SHP77 treated with DMSO at 0.1 percent for 48 hours (cell line): ENCODE data around the gene JAK1.
A peak's percentile ranks its signal among the peaks of the same experiment; 100 is the strongest.
"Not testable (repeated sequence)": the region's sequence is repeated elsewhere in the genome, so short reads cannot be mapped to it uniquely, and the experiment has no call there.

ENCODE experiments used
- DNase-seq: peaks from one replicate; lab custom pipeline; 2025; lab: John Stamatoyannopoulos, UW

Gene JAK1

GRCh38 chr1:64966158-64966971, at the start of gene JAK1:
Gene JAK1 (minus strand): TSS chr1:64966549. CDS start chr1:64886264, 80,285 bp downstream.
- peak; percentile 56 for DNase-seq

- DNase-seq: no peak
Observed at GRCh38 chr1:65014321-65014720, 48.0 kb upstream of the JAK1 start.

DNA sequence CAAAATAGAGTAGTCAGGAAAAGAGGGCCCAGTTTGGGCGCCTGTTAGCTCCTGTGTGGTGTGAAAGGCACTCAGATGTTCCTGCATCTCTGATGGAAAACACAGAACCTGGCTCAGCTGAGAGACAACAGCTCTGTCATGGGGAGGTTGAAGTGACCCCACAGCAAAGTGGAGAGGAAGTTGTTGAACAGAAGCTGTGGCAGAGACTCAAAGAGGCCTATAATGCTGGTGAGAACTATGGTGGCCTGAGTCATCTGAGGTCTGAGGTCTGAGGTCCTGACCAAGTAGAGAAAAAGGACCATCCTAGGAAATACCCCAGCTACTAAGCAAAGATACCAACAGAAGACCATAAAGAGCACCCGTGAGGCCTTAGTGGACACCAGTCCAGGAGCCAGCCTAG, 45.6 kb upstream of the JAK1 start:
- no peak for DNase-seq

DNA sequence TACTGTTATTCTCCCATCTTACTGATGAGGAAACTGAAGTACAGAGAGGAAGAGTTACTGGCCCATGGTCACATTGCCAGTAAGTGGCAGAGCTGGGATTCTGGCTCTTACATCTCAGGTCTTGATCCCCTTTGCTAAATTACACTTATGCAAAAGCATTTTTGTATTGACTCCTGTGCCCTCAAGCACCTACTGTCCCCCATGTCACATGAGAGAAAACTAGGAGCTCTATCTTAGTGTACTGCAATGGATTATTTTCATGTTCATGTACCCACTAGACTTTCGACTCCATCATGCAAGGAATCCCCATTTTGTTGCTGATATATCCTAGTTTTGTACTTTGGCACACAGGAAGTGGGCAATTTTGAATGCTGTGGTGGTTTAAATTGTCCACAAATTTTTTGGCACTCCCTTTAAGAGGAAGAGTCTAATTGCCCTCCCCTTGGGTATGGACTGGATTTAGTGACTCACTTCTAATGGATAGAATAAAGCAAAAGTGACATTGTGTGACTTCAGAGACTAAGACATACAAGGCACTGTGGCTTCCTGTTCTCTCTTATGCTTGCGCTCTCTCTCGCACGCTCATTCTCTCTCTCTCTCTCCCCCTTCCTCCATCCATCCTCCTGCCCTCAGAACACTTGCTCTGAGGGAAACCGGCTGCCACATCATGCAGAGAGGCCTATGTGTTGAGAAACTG, 43.5 kb upstream of the JAK1 start:
- no peak for DNase-seq

DNA sequence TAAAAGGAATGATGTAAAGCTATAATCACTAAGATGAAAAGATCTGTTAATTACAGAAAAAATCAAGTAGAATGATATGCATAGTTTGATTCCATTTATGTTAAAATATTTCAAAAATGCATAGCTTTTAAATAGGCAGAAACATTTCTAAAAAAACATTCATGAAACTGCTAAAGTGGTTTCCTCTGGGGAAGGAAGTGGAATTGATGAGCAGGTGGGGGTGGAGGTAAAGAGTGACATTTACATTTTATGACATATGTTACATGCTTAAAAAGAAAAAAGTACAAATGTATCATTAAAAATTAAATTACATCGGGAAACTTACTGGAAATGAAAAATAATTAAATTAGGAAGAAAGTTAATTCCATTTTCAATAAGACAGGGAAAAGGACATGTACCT, 42.8 kb upstream of the JAK1 start:
- DNase-seq: no peak

- no peak for DNase-seq
Observed at GRCh38 chr1:65006806-65007205, 40.5 kb upstream of the JAK1 start.

DNA sequence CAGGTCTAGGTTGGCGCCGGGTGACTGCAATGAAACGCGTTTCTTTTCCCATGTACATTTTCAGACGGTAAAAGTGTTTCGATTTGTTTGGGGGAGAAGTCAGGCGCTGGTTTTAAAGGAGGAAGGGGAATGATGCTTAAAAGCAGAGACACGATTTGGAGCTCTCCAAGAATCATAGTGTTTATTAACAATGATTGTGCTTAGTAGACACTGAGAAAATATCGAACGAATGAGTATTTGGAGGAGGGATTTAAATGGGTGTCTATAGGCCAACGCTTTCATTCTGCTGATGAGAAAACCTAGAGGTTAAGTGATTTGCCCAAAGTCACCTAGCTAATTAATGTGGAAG, 36.9 kb upstream of the JAK1 start:
- DNase-seq: no peak

GRCh38 chr1:65002508-65003315, 36.4 kb upstream of the JAK1 start:
- no peak for DNase-seq

- DNase-seq: no peak
Observed at GRCh38 chr1:65002156-65002507, 35.8 kb upstream of the JAK1 start.

GRCh38 chr1:65001231-65001792, 35.0 kb upstream of the JAK1 start:
- no peak for DNase-seq

GRCh38 chr1:64998425-64998948, 32.1 kb upstream of the JAK1 start:
- not testable (repeated sequence) for DNase-seq

DNA sequence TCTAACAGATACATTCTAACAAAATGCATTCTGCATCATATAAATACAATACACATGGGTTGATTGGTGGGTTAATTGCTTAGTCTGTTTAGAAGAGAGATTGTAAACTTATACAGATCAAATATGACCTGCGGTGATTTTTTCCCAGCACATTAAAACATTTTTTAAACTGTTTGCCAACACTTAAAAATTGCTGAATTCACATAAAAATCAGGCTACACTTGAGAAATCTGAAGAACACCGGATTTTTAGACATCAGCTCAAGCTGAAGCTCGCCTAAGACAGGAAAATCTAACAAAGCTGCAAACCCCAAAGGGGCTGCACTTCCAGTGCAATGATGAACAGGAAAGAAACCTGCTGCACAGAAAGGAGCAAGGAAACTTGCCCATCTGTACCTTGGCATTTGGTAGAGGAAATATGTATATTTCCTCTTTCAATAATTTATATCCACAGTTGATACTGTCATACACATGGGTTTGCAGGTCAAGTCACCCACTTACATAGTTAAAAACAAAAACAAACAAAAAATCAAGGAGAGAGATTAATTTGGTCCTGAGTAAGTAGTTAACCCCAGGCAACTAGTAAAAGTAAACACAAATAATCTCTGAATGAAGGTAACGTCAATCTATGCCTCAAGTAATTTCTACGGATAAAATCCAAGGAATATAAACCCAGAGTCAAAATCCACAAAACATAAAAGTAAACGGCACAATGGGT, 30.4 kb upstream of the JAK1 start:
- DNase-seq: no peak

GRCh38 chr1:64995316-64995715, 29.0 kb upstream of the JAK1 start:
- DNase-seq: no peak

GRCh38 chr1:64986903-64987871, 20.8 kb upstream of the JAK1 start:
- no peak for DNase-seq

- DNase-seq: no peak
Observed at GRCh38 chr1:64984737-64985136, 18.4 kb upstream of the JAK1 start.

GRCh38 chr1:64984106-64984505, 17.8 kb upstream of the JAK1 start:
- no peak for DNase-seq

- no peak for DNase-seq
Observed at GRCh38 chr1:64983110-64983509, 16.8 kb upstream of the JAK1 start.

GRCh38 chr1:64981601-64982533, 15.5 kb upstream of the JAK1 start:
- DNase-seq: no peak
